ENCODE data around the gene CTNNA3. TPM values are rescaled to one million over a fixed set of nuclear protein-coding genes. Genes with fewer than 3 reads are reported as not detected.

Gene CTNNA3
- total RNA-seq, 1 experiment from 2014 or later = 0.32 TPM

DNA sequence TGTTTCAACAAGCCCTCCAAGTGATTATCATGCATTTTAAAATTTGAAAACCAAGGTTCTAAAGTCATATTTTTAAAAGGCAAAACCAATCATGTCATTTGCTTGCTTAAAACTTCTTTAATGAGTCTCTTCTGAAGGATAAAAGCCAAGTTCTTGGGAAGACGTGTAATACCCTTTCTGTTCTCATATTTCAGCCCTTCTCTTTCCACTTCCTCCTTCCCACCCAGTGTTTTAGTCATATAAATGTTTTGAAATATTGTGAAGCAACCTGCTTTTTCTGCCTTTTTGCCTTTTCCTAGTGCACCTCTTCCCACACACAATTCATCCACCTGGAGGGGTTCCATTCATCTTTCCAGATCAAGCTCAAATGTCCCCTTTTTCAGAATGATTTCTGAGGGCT, 981.3 kb downstream of the CTNNA3 start (continued):
- TF ChIP-seq POLR2A (IDR thresholded peaks at IDR 0.05; ENCODE audit: borderline replicate concordance, extremely low read depth, insufficient read depth, insufficient read length) (no peak), YY1 (IDR thresholded peaks at IDR 0.05; ENCODE audit: extremely low read depth, insufficient replicate concordance, low read depth, low read length) (no peak), FOSL1 (IDR thresholded peaks at IDR 0.05; ENCODE audit: low read depth) (no peak), EGR1 (IDR thresholded peaks at IDR 0.05; ENCODE audit: low read depth) (no peak), EZH2 (IDR thresholded peaks at IDR 0.05) (no peak), CEBPB (IDR thresholded peaks at IDR 0.05; ENCODE audit: low read depth) (no peak)
- TF ChIP-seq, protein P1, sequence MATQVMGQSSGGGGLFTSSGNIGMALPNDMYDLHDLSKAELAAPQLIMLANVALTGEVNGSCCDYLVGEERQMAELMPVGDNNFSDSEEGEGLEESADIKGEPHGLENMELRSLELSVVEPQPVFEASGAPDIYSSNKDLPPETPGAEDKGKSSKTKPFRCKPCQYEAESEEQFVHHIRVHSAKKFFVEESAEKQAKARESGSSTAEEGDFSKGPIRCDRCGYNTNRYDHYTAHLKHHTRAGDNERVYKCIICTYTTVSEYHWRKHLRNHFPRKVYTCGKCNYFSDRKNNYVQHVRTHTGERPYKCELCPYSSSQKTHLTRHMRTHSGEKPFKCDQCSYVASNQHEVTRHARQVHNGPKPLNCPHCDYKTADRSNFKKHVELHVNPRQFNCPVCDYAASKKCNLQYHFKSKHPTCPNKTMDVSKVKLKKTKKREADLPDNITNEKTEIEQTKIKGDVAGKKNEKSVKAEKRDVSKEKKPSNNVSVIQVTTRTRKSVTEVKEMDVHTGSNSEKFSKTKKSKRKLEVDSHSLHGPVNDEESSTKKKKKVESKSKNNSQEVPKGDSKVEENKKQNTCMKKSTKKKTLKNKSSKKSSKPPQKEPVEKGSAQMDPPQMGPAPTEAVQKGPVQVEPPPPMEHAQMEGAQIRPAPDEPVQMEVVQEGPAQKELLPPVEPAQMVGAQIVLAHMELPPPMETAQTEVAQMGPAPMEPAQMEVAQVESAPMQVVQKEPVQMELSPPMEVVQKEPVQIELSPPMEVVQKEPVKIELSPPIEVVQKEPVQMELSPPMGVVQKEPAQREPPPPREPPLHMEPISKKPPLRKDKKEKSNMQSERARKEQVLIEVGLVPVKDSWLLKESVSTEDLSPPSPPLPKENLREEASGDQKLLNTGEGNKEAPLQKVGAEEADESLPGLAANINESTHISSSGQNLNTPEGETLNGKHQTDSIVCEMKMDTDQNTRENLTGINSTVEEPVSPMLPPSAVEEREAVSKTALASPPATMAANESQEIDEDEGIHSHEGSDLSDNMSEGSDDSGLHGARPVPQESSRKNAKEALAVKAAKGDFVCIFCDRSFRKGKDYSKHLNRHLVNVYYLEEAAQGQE (IDR thresholded peaks at IDR 0.05; ENCODE audit: low read depth) = no peak

DNA sequence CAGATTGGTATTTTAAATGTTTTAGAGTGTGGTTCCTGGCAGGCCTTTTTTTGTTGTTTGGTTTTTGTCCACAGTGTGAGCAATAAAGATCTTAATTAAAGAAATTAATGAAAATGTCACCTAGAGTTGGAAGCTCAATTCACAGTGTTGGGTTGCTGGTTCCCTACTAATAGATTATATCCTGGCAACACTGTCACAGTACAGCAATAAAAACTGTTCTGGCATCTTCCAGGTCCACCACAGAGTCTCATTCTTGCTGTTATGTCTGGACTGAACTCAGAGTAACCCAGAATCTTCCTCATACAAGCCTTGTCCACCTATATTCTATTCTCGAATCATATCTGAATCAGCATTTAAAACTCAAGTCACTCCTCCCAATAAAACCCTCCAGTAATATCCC, 982.6 kb downstream of the CTNNA3 start:
- CTCF ChIA-PET = no interaction called here

More for the DNA sequence above, 982.6 kb downstream of the CTNNA3 start:
- ATAC-seq (no peak), DNase-seq (ENCODE audit: low read depth, low spot score) (no peak)
- POLR2A ChIA-PET = no interaction called here
- Histone ChIP-seq H3K9me2 (ENCODE audit: insufficient read depth) (no peaks in the 10 kb centered on the region), H3K79me2 (ENCODE audit: insufficient read depth, low read length) (no peaks in the 10 kb centered on the region), H3K4me3 (replicated peaks in 1 of 2; ENCODE audit: low read depth in 1 of 2, low read length in 2 of 2) (no peak overlapping the region), H2AFZ (ENCODE audit: low read depth, low read length, poor library complexity, severe bottlenecking) (no peak overlapping the region), H3K9ac (ENCODE audit: low read length) (no peak overlapping the region), H3K9me3 (ENCODE audit: control insufficient read depth in 1 of 2, insufficient read depth in 1 of 2, low read depth in 1 of 2, low read length in 2 of 2) (no peaks in the 10 kb centered on the region), H3K4me2 (ENCODE audit: low read length) (no peak overlapping the region), H3K4me1 (ENCODE audit: control insufficient read depth in 1 of 2, insufficient read depth in 2 of 2, low read length in 2 of 2) (no peaks in the 10 kb centered on the region), H3K27me3 (ENCODE audit: insufficient read depth, low read length) (no peaks in the 10 kb centered on the region), H4K20me1 (ENCODE audit: insufficient read depth) (no peaks in the 10 kb centered on the region), H3K36me3 (ENCODE audit: control insufficient read depth in 1 of 2, insufficient read depth in 2 of 2, low read length in 2 of 2) (no peaks in the 10 kb centered on the region), H3K27ac (ENCODE audit: low read depth, low read length) (no peak overlapping the region)
- RAD21 ChIA-PET (ENCODE audit: low non-redundant PET in 1 of 2, low total read pairs in 2 of 2, uncharacterized antibody in 2 of 2, unreplicated experiment in 2 of 2) = no interaction called here
- intact Hi-C loops (cut with micrococcal nuclease) = no loop called here
- BruUV-seq (replicated peaks) = no TSS peak
- TF ChIP-seq TCF7L2 (IDR thresholded peaks at IDR 0.05; ENCODE audit: borderline replicate concordance, extremely low read depth, insufficient read depth, insufficient read length) (no peak), SRF (IDR thresholded peaks at IDR 0.05; ENCODE audit: low read depth) (no peak), ZNF274 (IDR thresholded peaks at IDR 0.05; ENCODE audit: low read depth, low read length) (no peak), ELF1 (IDR thresholded peaks at IDR 0.05; ENCODE audit: borderline replicate concordance, low read depth) (no peak)
- TF ChIP-seq, protein P2, sequence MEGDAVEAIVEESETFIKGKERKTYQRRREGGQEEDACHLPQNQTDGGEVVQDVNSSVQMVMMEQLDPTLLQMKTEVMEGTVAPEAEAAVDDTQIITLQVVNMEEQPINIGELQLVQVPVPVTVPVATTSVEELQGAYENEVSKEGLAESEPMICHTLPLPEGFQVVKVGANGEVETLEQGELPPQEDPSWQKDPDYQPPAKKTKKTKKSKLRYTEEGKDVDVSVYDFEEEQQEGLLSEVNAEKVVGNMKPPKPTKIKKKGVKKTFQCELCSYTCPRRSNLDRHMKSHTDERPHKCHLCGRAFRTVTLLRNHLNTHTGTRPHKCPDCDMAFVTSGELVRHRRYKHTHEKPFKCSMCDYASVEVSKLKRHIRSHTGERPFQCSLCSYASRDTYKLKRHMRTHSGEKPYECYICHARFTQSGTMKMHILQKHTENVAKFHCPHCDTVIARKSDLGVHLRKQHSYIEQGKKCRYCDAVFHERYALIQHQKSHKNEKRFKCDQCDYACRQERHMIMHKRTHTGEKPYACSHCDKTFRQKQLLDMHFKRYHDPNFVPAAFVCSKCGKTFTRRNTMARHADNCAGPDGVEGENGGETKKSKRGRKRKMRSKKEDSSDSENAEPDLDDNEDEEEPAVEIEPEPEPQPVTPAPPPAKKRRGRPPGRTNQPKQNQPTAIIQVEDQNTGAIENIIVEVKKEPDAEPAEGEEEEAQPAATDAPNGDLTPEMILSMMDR (IDR thresholded peaks at IDR 0.05 in 2 of 3, conservative IDR thresholded peaks at IDR 0.05 in 1 of 3; ENCODE audit: borderline replicate concordance in 1 of 3, insufficient read depth in 1 of 3, low read depth in 2 of 3, low read length in 2 of 3) = no peak
- TF ChIP-seq, protein P3, sequence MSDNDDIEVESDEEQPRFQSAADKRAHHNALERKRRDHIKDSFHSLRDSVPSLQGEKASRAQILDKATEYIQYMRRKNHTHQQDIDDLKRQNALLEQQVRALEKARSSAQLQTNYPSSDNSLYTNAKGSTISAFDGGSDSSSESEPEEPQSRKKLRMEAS (IDR thresholded peaks at IDR 0.05) = no peak
